HG02588 (cell line): ENCODE measurements around the gene NGEF.

Source experiments
- ATAC-seq: cut with Tn5 transposase; IDR thresholded peaks from one replicate; pipeline ENCODE4 v1.9.1; 2021; ENCODE audit warnings: mild to moderate bottlenecking, moderate library complexity; ENCODE audit not compliant: unreplicated experiment

The NGEF gene

DNA sequence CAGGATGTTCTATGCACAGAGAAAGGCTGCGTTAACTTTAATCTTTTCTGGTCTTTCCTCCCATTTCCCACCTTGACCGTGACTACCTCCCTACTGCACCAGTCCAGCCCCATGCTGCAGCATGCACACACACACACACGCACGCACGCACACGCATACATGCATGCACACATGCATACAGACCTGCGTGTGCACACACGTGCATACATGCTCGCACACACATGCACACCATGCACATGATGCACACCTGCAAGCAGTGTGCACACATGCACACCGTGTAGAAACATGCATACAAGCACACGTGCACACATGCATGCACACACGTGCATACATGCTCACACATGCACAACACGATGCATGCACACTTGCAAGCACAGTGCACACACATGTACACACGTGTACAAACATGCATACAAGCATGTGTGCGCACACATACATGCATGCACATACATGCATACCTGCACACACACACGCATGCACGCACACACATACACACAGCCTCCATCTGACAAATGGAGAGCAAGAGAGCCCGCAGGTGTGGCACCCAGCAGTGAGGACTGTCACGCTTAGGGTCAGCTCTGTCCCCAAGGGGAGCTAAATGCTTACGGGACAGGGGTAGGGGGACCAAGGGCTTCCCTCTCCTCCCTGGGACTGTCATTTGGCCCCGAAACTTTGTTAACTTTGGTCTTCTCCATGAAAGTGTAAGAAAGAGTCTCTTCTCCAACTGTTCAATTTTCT, 124.8 kb downstream of the NGEF start:
- ATAC-seq, result no peak

DNA sequence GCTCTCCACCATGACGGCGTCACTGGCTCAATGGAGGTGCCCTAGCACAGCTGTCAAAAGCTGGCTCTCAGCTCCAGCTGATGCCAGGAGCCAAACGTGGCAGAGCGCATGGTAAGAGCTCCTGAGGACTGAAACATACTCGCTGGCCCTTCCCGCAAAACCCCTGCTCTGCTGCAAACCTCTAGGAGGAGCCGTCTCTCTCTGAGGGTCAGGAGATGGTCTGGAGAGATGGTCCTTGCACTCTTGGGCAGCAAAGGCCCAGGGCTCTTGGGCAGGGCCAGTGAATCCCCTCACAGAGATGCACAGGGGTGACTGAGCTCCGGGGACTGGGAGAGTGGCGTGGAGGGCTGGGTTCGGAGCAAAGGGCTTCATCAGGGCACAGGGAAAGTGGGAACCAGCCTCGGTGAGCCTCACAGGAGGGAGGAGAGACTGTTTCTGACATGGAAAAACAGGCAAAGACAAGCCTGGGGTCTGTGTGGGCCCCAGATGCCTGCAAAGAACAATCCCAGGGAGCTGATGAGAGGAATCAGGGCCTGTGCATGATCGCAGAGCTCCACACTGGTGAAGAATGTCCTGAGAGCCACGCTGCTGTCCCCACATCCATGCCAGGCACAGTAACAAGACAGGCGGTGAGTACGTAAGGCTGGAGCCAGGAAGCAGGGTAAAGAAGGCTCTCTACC, 125.7 kb downstream of the NGEF start:
- no peak for ATAC-seq

DNA sequence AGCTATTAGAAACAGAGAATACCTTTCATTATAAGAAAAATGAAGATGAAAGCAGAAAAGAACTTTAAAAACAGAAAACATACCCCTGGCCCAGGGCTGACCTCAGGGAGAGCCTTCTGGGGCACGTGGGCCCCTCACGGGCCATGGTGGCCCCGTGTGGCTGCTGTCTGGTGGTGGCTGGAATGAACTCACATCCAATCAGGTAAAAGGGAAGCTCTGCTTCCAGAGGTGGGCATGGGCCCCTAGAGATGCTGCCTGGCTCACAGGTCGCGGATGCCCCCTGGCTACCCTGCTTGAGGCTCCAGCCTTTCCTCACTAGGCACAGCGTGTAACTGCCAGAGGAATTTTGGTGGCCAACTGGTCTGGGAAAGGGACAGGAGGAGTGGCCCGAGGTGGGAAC, 126.4 kb downstream of the NGEF start:
- ATAC-seq, result no peak

DNA sequence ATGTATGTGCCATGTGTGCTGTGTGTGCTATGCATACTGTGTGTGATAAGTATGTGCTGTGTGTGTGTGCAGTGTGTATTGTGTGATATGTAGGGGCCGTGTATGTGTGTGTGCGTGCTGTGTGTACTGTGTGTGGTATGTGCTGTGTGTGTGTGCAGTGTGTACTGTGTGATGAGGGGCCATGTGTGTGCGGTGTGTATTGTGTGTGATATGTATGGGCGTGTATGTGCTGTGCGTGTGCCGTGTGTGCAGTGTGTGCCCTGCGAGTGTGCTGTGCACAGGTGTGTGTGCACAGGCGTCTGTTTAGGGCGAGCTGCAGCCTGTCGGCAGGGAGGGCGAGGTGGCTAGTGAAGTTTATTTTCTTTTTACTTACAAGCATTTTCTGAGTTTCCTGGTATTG, 126.9 kb downstream of the NGEF start:
- ATAC-seq, result no peak

DNA sequence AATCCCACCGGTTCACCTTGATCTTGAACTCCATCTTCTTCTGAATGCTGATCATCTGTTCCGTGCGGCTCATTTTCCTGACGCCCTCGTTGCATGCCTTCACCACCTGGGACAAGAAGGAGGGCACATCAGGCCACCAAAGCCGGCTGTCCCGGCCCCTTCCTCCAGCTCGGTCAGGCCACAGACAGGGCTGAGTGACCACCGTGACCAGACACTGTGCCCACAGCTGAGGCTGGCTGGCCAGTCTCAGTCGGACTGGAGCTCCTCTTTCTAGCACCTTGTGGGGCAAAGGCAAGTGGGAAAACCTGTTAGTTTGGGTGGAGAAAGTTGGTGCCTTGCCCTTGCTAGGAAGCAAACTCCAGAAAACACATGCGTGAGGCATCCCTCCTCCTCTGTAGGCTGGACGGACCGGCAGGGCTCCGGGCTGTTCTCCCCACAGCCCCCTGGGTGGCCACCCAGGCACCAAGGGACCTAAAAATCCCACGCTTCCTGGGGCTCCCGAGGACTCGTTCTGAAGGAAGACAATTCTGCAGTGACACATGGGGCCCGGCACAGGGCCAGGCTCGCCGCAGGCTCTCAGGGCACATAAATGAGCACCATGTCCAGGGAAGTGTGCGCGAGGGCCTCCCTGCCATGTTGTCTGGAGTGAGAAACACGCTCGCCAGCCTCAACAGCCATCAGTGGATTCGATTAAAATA, 127.6 kb downstream of the NGEF start:
- ATAC-seq, result no peak

DNA sequence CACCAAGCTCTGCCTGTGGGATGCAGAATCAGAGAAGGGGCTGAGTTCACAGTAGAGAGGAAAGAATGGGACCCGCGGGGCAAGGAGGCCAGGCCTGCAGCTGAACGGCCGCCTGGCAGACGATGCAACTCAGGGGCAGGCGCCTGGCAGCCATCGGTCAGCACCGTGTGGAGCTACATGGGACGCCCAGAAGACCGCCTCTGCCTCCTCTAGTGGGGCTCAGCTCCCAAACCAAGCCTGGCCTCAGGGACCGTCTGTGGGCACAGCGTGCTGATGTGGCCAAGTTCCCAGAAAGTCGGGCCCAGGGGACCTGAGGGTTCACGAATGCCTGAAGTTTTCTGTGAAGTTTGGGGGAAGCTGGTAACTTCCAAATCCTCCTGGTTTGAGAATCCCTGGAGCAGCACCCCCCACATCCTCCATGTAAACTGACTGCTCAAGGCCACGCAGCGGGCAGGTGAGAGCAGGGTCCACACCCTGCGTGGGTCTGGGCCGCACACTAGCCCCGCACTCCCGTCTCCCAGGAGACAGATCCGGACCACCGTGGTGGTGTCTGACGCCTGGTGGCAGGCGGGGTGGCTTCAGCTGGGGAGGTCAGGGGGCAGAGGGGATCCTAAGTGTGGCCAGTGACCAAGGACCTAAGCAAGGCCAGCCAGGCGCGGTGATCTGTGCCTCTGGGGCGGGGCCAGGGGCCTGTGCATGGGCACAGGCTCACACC, 128.3 kb downstream of the NGEF start:
- no peak for ATAC-seq

DNA sequence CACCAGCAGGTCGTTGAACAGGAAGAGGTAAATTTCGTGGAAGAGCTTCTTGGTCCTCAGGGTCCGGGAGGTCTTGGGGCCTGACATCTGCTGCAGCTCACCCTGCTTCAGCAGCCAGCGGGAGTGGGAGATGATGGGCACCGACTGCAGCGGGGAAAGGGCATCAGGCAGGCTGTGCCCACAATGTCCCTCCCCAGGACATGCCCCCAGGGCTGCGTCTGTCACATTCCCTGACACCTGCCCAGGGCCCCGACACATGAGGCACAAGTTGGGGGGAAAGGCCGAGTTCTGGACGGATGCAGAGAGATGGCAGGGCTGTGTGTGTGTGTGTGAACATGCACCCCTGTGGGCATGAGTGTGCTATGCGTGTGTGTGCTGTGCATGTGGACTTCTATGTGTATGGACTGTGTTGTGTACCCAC, 129.0 kb downstream of the NGEF start:
- ATAC-seq, result no peak

DNA sequence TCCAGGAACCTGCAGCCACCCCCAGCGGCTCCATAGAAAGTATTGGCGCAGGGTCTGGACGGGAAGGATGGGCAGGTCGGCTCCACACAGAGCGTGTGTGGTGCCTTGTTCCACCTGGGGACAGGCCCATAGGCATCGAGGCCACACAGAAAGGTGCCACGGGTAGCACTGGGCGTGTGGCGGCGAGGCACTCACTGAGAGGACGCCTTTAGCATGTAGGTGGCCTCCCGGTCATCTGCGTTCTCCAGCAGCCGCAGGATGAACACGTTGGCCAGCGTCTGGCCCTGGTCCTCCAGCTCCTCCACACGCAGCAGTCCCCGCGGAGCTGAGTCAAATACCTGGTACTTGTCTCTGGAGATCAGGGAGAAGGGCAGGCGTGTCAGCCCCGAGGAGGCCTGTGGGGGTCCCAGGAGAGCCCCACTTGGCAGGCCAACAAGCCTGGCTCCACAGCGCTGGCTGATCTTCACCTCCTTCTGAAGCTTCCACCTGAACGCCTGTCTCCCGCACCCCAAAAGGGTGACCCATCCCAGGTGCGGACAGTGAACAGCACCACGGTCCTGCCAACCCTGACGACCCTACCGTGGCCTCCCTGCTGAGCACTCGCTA, 129.8 kb downstream of the NGEF start:
- ATAC-seq, result no peak

DNA sequence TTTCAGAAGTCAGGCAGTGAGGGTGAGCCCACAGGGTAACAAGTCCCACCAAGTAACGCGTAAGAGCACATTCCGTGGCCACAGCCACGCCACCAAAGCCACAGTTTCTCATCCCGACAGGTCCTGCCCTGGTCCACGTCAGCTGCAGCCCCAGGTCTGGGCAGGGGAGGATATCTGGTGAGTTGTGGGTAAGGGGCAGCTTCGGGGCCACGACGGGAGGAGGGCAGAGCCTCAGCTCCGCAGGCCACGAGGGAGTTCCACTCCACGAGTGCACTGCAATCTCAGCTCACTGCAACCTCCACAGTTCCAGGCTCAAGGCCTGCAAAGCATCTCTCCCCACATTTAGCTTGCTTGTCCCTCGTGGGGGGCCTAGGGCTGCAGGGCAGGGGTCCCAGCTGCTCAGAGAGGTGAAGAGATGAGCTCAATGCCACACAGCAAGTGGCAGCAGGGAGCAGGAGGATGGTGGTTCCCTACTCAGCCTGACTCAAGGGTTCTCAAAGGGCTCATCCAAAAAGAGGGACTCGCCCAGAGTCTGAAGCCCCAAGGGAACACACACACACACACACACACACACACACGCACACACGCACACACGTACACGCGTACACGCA, 130.4 kb downstream of the NGEF start:
- ATAC-seq, result no peak

DNA sequence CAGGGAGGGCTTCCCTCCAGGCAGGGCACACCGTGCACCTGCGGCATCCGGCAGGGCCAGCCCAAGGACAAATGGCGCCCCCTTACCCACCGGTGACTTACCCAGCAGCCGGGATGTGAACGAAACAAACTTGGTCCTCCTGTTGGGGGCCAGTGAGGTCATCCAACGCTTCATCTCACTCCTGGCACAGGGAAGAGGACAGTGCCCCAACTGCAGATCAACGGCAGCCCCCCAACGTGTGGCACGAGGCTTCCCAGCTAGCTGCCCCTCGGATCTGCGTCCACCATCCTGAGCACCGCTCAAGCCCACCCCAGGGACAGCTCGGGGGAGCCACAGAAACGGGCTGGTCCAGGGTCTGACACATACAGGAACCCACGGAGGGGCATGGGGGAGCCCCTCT, 131.0 kb downstream of the NGEF start:
- no peak for ATAC-seq

DNA sequence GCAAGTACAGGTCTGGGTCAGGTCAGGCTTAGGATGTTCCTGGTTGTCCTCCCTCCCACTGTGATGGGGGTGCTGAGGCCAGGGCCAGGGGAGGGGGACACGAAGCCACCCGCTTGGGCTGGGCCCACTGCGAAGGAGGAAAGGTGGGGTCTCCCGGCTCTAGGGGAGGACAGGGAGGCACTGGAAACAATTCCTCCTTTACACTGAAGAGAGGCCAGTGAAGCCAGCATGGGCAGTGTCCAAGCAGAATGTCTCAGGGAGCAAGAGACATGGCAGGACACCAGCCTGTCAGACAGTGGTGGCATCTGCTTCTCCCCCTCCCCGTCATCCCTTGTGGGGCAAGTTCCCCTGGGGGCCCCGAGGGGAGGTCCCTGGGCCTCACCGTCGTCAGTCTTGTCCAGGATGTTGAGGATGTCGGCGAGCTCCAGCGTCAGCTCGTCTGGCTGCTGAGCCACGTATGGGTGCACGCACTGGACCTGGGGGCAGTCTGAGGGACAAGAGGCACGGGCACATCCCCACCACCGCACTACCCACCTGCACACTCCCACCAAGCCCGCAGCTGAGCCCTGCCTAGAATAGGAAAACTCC, 132.2 kb downstream of the NGEF start:
- ATAC-seq, result no peak

DNA sequence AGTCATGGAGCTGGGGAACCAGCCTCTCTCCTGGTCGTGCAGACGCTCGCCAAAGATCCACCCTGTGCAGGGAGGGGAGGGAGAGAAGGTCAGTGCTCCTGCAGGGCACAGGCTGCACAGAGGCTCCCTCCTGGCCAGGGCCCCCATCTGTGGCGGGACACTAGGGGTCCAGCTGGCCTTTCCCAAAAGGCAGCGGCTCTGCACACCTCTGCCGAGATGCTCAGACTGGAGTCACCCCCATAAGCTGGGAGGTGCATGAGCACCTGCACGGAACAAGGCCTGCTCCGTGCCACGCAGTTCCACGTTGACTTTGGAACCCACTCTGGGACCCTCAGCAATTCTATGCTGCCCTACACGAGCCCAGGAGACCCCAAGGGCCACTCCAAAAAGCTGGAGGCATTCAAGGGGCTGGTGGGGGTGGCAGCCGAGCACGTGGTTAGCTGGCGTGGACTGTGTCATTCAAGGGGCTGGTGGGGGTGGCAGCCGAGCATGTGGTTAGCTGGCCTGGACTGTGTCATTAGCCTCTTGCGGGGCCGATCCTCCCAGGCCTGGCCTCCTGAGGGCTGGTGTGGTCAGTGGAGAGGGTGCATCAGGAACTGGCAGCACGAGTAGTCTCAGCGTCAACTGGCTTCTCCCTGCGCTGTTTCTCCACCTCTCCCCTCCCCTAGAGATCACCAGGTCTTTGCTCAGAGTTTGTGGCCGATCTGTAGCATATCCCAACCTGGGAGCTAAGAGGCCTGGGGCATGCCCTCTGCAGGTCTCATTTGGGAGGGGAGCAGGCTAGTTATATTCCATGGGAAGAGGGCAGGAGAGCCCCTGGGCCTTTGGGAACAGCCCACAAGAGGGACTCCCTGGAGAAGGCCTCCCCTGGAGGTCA, 133.2 kb downstream of the NGEF start:
- no peak for ATAC-seq

DNA sequence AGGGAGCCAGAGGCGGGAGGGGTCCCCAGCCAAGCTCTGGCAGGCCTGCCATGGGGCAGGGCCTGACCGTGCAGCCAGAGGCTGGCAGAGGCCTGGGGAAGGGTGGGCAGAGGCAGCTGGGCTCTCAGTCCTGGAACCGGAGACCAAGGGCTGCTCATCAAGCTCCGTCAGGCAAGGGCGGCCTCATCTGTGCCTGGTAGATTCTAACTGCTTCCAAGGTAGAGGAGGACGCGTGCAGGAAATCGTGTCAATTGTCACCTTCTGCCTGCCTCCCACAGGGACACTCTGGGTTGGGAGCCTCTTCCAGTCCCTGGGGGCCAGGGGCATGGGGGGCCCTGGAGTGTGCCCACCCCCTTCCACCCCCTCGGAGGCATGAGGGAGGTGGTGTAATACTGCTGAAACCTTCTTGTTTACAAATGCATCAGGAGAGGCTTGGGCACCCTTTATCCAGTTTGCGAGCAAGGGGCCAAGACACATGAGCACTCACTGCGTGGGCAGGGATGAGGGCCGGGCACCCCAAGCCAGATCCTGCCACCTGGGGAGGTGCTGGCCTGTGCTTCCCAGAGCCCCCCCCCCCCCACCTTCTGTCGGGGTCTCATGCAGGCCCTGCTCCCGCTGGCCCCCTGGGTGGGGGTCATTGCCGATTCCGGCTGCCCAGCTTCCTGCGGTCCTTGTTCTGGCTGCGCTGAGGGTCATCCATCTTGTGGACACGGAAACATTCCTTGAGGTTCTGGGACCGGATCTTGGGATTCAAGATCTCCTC, 134.0 kb downstream of the NGEF start:
- no peak for ATAC-seq

DNA sequence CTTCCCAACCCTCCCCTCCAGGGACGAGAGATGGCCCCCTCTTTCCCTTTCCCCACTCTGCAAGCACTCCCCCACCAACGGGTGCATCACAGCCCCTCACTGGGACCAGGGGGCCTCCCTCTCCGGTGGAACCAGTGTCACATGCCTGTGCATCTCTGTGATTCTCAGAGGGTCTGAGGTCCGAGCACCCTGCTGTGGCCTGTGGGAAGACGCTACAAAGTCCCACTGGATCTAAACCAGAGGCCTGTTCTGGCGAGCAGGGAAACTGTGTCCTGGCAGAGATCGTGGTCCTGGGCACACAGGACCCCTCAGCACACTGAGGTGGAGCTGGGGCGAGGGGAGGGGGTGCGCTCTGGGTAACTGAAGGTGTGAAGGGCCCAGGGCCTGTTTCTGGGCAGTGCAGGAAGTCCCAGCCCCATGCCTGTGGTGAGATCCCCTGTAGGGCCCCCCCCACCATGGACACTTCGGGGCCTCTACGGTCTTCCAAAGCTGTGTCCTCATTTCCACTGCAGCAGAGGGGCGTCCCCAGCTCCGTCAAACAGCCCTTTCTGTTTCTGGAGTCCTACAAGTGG, 135.0 kb downstream of the NGEF start:
- ATAC-seq, result no peak

DNA sequence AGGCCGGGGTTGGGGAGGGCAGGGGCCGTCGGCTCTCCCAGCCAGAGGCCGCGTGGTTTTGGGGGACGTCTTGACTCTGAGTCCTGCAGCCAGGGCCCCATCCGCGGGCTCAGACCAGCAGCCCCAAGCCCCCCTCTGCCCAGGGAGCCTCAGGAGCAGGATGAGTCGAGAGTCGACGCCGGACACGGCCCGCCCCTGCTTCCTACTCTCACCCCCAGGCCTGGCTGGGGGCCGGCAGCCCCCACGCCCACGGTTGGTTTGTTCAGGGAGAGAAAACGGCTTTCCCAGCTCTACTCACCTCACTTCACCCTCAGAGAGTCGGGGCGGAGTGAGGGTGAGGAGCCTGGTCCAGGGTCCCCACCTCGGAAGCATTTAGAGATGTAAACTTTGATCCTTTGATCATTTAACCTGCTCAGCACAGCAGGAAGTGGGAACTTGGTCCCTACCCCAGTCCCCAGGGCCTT, 136.0 kb downstream of the NGEF start:
- no peak for ATAC-seq

DNA sequence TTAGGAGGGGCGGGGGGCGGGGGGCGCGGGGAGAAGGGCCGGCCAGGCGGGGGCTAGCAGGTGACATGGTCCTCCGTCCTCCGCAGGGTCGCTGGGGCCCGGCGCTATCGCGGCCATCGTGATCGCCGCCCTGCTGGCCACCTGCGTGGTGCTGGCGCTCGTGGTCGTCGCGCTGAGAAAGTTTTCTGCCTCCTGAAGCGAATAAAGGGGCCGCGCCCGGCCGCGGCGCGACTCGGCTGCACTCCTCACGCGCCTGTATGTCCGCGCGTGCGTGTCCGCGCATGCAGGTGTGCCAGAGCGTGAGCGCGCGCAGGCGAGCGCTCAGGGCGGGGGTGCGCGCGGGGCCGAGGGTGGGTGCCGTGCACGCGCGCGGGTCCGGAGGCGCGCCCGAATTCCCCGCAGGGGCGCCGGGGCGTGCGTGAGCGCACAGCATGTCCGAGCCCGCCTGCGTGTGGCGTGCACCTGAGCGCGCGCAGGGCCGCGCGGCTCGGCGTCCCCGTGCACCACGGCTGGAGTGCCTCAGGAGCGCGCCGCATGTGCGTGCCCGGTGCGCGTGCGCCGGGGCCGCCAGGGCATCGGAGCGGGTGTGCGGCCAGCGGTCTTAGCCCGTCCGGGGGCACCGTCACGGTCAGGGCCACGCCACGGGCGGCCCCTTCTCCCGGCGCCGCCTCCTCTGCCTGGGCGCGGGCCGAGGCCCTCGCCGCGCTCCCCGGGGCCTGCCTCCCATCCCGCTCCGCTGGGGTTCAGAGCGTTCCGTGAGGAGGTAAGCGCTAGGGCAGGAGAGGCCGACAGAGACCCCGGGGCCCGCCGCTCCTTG, 136.7 kb downstream of the NGEF start:
- ATAC-seq, result no peak
